Mesodermal cell (in vitro differentiated cells): ENCODE measurements around the gene THOC3. TPM values are rescaled to one million over a fixed set of nuclear protein-coding genes. Genes with fewer than 3 reads are reported as not detected.
A peak's percentile ranks its signal among the peaks of the same experiment; 100 is the strongest.
"Not testable (repeated sequence)": the region's sequence is repeated elsewhere in the genome, so short reads cannot be mapped to it uniquely, and the experiment has no call there.

Source experiments
- H3K27ac ChIP-seq: 2 replicates; pipeline ENCODE4 v1.7.0; 2013; ENCODE audit warnings: mild to moderate bottlenecking, low read depth, low read length, moderate library complexity; ENCODE audit not compliant: severe bottlenecking
- H3K36me3 ChIP-seq: 2 replicates; pipeline ENCODE4 v1.7.1; 2013; ENCODE audit warnings: mild to moderate bottlenecking, low read length, moderate library complexity; ENCODE audit not compliant: control insufficient read depth, insufficient read depth
- H3K4me1 ChIP-seq: one replicate; pipeline ENCODE4 v1.7.1; 2013; ENCODE audit warnings: mild to moderate bottlenecking, low read length; ENCODE audit not compliant: insufficient read depth, control insufficient read depth, poor library complexity, severe bottlenecking
- H3K4me3 ChIP-seq: 2 replicates; pipeline ENCODE4 v1.7.0; 2013; ENCODE audit warnings: low read length, control low read depth, mild to moderate bottlenecking; ENCODE audit not compliant: insufficient read depth, poor library complexity, severe bottlenecking; ENCODE audit errors: extremely low read depth
- H3K9me3 ChIP-seq: 2 replicates; pipeline ENCODE4 v1.7.1; 2013; ENCODE audit warnings: mild to moderate bottlenecking, low read length, moderate library complexity; ENCODE audit not compliant: control insufficient read depth
- WGBS, 2 experiments: methylation state at CpG; one replicate each; pipeline ENCODE4 v1.1.5; 2013; ENCODE audit warnings: missing lambda C conversion rate in 2 of 2; ENCODE audit not compliant: insufficient coverage in 2 of 2; 5-methylcytosine and 5-hydroxymethylcytosine counted together
- polyA plus RNA-seq, 2 experiments: library from polyadenylated mRNA; stranded (reverse); fragments of 50-300 nt; gene quantifications; one replicate each; pipeline ENCODE4 v1.2.3, GENCODE V29; 2013

Gene THOC3, protein sequence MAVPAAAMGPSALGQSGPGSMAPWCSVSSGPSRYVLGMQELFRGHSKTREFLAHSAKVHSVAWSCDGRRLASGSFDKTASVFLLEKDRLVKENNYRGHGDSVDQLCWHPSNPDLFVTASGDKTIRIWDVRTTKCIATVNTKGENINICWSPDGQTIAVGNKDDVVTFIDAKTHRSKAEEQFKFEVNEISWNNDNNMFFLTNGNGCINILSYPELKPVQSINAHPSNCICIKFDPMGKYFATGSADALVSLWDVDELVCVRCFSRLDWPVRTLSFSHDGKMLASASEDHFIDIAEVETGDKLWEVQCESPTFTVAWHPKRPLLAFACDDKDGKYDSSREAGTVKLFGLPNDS
- 67.6 TPM for polyA plus RNA-seq (2013, experiment 1 of 2)
- polyA plus RNA-seq (2013, experiment 2 of 2): 58.3 TPM

DNA sequence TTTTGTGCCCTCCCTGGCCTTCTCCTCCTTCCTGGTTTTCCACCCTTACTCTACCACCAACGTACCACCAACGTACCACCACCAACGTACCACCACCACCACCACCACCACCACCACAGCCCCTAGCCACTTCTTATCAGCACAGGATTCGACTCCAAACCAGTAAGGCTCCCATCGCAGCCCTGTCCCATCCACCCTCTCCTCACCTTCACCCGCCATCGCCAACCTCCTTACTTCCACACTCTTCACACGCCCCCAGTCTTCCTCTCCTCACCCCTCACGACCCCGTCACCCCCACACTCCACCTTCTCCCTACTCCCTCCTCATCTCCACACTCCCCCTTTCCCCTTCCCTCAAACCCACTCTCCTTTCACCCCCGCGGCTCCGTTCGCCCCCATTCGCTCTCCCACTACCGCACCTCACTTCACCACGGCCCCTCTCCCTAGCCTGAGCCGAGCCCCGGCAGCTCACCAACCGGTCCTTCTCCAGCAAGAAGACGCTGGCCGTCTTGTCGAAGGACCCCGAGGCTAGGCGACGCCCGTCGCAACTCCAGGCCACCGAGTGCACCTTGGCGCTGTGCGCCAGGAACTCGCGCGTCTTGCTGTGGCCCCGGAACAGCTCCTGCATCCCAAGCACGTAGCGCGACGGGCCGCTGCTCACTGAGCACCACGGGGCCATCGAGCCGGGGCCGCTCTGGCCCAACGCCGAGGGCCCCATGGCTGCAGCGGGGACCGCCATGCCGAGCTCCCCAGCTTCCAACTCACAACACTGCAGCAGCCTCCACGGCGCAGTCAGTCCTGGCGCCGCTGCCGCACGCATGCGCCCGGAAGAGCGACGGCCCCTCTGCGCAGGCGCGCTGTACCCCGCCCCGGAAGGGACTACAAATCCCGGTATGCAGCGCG, at the start of gene THOC3:
Gene THOC3, minus strand, starts transcription at position 845 of the 902 bp plus-strand sequence. Its CDS starts 107 bp downstream, at position 738.
- H3K36me3 ChIP-seq, H3K9me3 ChIP-seq, H3K27ac ChIP-seq, H3K4me1 ChIP-seq: not testable (repeated sequence)
- WGBS, 2 experiments: 0 to 1% methylated on average over 17 to 18 of the region's 67 CpGs
- peak within 1 kb of the TSS; percentile 54 for H3K4me3 ChIP-seq

DNA sequence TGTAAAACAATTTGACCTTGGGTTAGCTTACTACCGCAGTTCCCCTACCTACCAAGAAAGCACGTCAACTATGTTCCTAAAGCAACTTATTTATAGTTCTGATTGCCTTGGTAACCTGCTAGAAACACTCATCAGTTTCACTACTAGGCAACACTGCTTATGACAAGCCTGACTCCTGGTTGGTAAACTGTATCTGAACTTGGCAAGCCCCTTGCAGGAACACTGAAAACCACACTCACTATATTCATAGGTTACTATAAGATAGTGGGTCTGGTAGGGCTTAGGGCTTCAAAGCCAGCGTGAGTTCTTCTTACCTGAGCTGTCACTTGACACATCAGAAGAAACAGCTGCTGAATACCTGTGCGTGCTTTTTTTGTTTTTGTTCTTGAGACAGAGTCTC, 49.2 kb upstream of the THOC3 start:
- not testable (repeated sequence) for H3K27ac ChIP-seq, H3K36me3 ChIP-seq, H3K9me3 ChIP-seq, H3K4me3 ChIP-seq, H3K4me1 ChIP-seq
- WGBS, 2 experiments: no CpG with 5 or more reads among the region's 4 CpGs

DNA sequence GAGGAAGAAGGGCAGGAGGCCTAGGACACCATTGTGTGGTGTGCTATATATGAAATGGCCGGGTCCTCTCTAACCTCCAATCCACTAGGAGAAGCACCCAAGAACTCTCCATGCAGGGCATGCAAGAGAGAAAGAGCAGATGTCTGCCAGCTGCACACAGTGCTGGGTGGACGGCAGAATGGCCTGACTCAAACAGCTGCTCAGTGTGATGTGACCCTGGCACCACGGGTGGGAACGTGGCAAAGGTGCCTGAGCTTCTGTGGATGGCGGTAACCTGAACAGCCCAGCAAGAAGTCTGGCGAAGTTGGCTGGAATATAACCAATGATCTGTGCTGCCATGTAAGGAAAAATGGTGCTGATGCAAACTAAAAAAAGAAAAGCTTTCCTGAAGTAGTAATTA, 46.2 kb upstream of the THOC3 start:
- H3K9me3 ChIP-seq, H3K4me3 ChIP-seq, H3K27ac ChIP-seq, H3K36me3 ChIP-seq, H3K4me1 ChIP-seq: not testable (repeated sequence)
- 92% methylated on average over 2 of the region's 6 CpGs; no CpG with 5 or more reads in 1 of the 2 experiments for WGBS, 2 experiments

DNA sequence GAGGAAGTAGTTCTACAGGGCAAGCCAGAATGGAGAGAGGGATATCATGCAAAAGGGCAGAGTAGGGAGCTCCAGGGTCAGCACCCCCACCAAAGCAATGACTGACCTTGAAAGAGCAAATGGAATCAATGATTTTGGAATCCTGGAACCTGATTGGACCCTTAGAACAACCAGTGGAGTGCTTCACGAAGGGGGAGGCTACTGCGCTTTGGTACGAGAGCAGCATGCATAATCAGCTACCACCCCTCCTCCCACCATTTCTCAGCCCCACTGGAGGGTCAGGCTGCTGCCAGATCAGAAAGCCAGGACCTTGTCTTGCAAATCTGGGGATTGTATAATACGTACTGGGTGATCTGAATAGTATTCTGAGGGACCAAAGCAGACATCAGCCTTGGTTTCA, 43.0 kb upstream of the THOC3 start:
- H3K4me3 ChIP-seq, H3K4me1 ChIP-seq, H3K9me3 ChIP-seq, H3K27ac ChIP-seq, H3K36me3 ChIP-seq: not testable (repeated sequence)
- WGBS, 2 experiments: 40% methylated on average over 1 of the region's 4 CpGs; no CpG with 5 or more reads in 1 of the 2 experiments

DNA sequence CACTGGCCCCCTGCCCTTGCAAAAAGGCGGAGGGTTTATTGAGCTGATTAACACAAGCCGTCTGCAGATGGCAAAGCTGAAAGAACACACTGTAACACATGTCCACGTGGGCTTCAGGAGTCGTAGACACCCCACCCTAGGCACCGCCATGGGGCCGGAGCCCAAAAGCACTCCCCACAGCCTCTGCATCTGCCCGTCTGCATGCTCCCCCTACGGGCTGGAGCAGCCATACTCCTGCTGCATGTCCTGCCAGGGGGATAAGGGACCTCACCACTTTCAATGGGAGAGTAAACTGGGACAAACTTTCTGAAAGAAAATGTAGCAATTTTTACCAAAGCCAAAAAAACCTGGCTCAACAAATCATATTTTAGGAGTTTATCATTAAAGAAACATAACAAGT, 42.1 kb upstream of the THOC3 start:
- H3K36me3 ChIP-seq, H3K4me3 ChIP-seq, H3K27ac ChIP-seq, H3K9me3 ChIP-seq, H3K4me1 ChIP-seq: not testable (repeated sequence)
- WGBS, 2 experiments: no CpG with 5 or more reads among the region's 8 CpGs

DNA sequence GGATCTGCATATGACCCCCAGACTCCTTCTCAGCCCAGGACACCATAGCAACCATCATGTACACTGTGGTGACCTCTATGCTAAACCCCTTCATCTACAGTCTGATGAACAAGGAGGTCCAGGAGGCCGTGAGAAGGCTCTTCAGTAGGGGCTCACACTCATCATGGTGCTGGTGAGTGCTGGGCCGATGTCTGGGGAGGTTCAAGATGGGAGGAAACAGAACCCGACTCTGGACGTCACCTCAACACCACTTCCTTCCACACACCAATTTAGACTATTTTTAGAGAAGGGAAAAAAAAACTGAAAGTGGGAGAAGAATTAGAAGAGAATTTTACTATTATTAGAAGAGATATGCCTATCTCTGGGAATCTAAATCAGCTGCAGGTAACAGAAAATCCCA, 39.1 kb upstream of the THOC3 start:
- not testable (repeated sequence) for H3K9me3 ChIP-seq, H3K27ac ChIP-seq, H3K4me1 ChIP-seq, H3K36me3 ChIP-seq, H3K4me3 ChIP-seq
- WGBS, 2 experiments: no CpG with 5 or more reads among the region's 4 CpGs

DNA sequence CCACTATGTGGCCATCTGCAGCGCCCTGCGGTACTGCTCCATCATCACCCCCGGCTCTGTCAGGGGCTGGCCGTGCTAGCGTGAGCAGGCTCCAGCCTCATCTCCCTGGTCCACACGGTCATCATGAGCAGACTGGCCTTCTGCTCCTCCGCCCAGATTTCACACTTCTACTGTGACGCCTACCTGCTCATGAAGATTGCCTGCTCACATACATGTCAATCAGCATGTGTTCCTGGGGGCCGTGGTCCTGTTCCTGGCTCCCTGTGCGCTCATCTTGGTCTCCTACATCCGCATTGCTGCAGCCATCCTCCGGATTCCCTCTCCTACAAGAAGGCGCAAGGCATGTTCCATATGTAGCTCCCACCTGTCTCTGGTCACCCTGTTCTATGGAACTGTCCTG, 38.7 kb upstream of the THOC3 start:
- H3K27ac ChIP-seq, H3K4me3 ChIP-seq, H3K4me1 ChIP-seq, H3K9me3 ChIP-seq, H3K36me3 ChIP-seq: not testable (repeated sequence)
- WGBS, 2 experiments: 93 to 96% methylated on average over 5 to 6 of the region's 13 CpGs

DNA sequence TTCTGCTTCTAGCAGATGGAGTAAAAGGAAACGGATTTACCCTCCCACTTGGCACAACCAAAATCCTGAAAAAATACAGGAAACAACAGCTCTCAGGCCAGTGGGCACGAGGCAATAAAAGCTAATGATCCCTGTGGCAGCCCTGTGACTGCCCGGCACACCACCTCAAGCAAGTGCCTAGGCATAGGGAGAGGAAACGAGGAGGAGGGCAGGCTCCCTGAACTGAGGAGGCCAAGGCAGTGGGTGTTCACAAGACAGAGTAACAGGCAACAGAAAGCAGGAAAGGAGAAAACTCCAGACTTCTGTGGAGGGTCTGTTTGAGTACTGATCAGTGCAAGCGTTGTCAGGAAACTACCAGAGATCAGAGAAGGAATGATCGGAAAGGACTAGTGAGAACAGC, 29.9 kb upstream of the THOC3 start:
- H3K9me3 ChIP-seq, H3K4me3 ChIP-seq, H3K4me1 ChIP-seq, H3K27ac ChIP-seq, H3K36me3 ChIP-seq: not testable (repeated sequence)
- no CpG with 5 or more reads among the region's 6 CpGs for WGBS, 2 experiments

DNA sequence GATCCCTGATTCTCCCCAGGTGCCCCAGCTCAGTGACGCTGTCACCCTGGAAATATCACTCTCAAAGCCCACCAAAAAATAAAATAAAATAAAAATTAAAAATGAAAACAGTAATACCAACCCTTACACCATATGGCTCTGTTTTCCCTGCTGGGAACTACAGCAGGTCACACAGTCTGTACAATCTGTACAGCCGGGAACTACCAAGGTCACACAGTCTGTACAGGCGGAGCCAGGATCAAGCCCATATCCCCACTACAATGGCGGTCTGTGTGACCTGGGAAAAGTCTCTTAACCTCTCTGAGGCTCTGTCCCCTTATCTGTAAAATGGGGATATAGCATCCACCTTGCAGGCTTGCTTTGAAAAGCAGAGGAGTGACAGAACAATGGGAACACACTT, 29.4 kb upstream of the THOC3 start:
- H3K4me1 ChIP-seq, H3K36me3 ChIP-seq, H3K27ac ChIP-seq, H3K4me3 ChIP-seq, H3K9me3 ChIP-seq: not testable (repeated sequence)
- WGBS, 2 experiments: no CpG with 5 or more reads among the region's 4 CpGs

DNA sequence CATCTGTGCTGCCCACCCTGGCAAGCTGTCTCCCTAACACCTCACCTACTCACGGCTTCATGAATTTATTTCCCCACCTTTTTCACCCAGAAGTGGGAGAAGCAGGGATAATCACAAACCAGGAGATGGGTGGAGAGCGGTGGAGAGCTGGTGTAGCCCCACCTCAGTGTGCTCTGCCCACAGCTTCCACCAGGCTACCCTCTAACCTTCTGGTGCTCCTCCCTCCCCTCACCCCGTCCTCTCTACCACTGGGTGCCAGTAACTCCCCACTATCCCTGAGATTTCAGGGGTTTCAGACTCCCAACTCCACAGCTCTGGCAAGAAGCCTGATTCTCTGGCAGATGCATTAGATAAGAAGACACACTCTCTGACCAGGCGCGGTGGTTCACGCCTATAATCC, 28.7 kb upstream of the THOC3 start:
- not testable (repeated sequence) for H3K4me3 ChIP-seq, H3K36me3 ChIP-seq, H3K27ac ChIP-seq, H3K4me1 ChIP-seq, H3K9me3 ChIP-seq
- no CpG with 5 or more reads among the region's 6 CpGs for WGBS, 2 experiments

DNA sequence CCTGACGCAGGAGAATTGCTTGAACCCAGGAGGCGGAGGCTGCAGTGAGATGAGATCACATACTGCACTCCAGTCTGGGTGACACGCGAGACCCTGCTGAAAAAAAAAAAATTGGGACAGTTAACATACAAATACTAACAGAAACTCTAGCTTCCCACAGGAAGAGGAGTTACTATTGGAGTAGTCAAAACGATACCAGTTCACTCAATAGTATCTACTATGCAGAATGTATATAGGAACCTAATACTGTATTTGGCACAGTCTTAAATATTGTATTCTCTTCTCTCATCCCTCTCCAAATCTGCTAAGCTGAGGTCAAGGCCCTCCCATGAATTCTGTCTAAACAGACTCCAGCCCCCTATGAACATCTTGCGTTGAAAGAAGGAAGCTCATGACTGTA, 27.4 kb upstream of the THOC3 start:
- not testable (repeated sequence) for H3K4me3 ChIP-seq
- WGBS, 2 experiments: no CpG with 5 or more reads among the region's 6 CpGs

More for the DNA sequence above, 27.4 kb upstream of the THOC3 start:
- H3K4me1 ChIP-seq, H3K9me3 ChIP-seq, H3K27ac ChIP-seq, H3K36me3 ChIP-seq: not testable (repeated sequence)
